CD4-positive, CD25-positive, alpha-beta regulatory T cell (primary cell): ENCODE data around the gene ELF4. TPM values are rescaled to one million over a fixed set of nuclear protein-coding genes. Genes with fewer than 3 reads are reported as not detected.

ENCODE experiments used
- ATAC-seq, 2 donors: fragments of 150-1000 bp; cut with Tn5 transposase; one replicate each; pipeline ENCODE4 v1.10.0; 2021; ENCODE audit warnings: low read depth in 2 of 2, moderate number of reproducible peaks in 2 of 2, moderate library complexity in 1 of 2
- DNase-seq, 3 donors: peaks; one replicate each; pipeline versions ENCODE4 v3.0.0 to v3.0.0-alpha.2; 2012 to 2022; ENCODE audit warnings: mixed read lengths in 1 of 3
- H3K27ac ChIP-seq: one replicate; pipeline ENCODE4 v1.7.0; 2013; ENCODE audit warnings: mild to moderate bottlenecking, low read length; ENCODE audit not compliant: insufficient read depth, poor library complexity, severe bottlenecking
- H3K27me3 ChIP-seq: one replicate; pipeline ENCODE4 v1.7.0; 2013; ENCODE audit warnings: low read length; ENCODE audit not compliant: control insufficient read depth, insufficient read depth
- H3K36me3 ChIP-seq: one replicate; pipeline ENCODE4 v1.7.0; 2013; ENCODE audit warnings: mild to moderate bottlenecking, low read length, moderate library complexity; ENCODE audit not compliant: control insufficient read depth, insufficient read depth
- H3K4me1 ChIP-seq: 2 replicates; pipeline ENCODE4 v1.7.0; 2013; ENCODE audit warnings: mild to moderate bottlenecking, low read length; ENCODE audit not compliant: insufficient read depth, control insufficient read depth, poor library complexity, severe bottlenecking
- H3K4me3 ChIP-seq: one replicate; pipeline ENCODE4 v1.7.0; 2013; ENCODE audit warnings: low read depth, mild to moderate bottlenecking, low read length, moderate library complexity
- H3K9me3 ChIP-seq, 2 experiments: 1 replicate in 1 of 2; 2 replicates in 1 of 2; pipeline ENCODE4 v1.7.0; 2013; ENCODE audit warnings: low read length in 2 of 2, mild to moderate bottlenecking in 1 of 2, moderate library complexity in 1 of 2; ENCODE audit not compliant: control insufficient read depth in 2 of 2
- H3K27ac Mint-ChIP-seq, 3 donors: one replicate each; pipeline ENCODE4 v1.8.0; 2020 to 2022; ENCODE audit warnings: mild to moderate bottlenecking in 3 of 3, mixed read lengths in 3 of 3, moderate library complexity in 2 of 3
- H3K27me3 Mint-ChIP-seq: one replicate; pipeline ENCODE4 v1.8.0; 2022; ENCODE audit warnings: mild to moderate bottlenecking, mixed read lengths
- H3K36me3 Mint-ChIP-seq: one replicate; pipeline ENCODE4 v1.8.0; 2020; ENCODE audit warnings: mixed read lengths
- H3K4me1 Mint-ChIP-seq, 4 donors: one replicate each; pipeline ENCODE4 v1.8.0; 2020 to 2022; ENCODE audit warnings: mixed read lengths in 4 of 4, mild to moderate bottlenecking in 1 of 4
- H3K4me3 Mint-ChIP-seq, 4 donors: one replicate each; pipeline ENCODE4 v1.8.0; 2020 to 2022; ENCODE audit warnings: mild to moderate bottlenecking in 4 of 4, mixed read lengths in 4 of 4, moderate library complexity in 3 of 4
- H3K9me3 Mint-ChIP-seq, 7 donors: one replicate each; pipeline ENCODE4 v1.8.0; 2020 to 2022; ENCODE audit warnings: mixed read lengths in 7 of 7, mild to moderate bottlenecking in 3 of 7, moderate library complexity in 2 of 7
- polyA plus RNA-seq, 4 donors: library from polyadenylated mRNA; unstranded; fragments of 300-500 nt; fragmentation: Illumina TruSeq; gene quantifications; one replicate each; pipeline ENCODE4 v1.2.3, GENCODE V29; 2021
- total RNA-seq: library from RNA; stranded (reverse); gene quantifications from one replicate; pipeline ENCODE4 v1.2.3, GENCODE V29; 2022

The ELF4 gene
- total and polyA plus RNA-seq, 5 donors from 2014 or later = 12.1 to 46.7 (median 15.0) TPM

- H3K4me1 Mint-ChIP-seq = no peaks in the 10 kb centered on the region
- H3K27me3 ChIP-seq = no peaks in the 10 kb centered on the region
- no peak overlapping the region for H3K27ac Mint-ChIP-seq
- H3K4me3 ChIP-seq = no peak overlapping the region
- H3K36me3 Mint-ChIP-seq = peaks cover 13% of the 10 kb centered on the region
- H3K4me1 ChIP-seq = no peaks in the 10 kb centered on the region
- peaks cover 40% of the 10 kb centered on the region for H3K36me3 ChIP-seq
- no peaks in the 10 kb centered on the region for H3K27me3 Mint-ChIP-seq
- H3K9me3 ChIP-seq = no peaks in the 10 kb centered on the region
- no peak overlapping the region for H3K4me3 Mint-ChIP-seq
- DNase-seq = no peak
- H3K27ac ChIP-seq = no peak overlapping the region
- H3K9me3 Mint-ChIP-seq = peaks cover 0 to 1% (median 0%) of the 10 kb centered on the region in 7 donors
- no peak for ATAC-seq
Measured at GRCh38 chrX:130066975-130067615, 43.2 kb downstream of the ELF4 start.

GRCh38 chrX:130060122-130061069 lies 49.9 kb downstream of the ELF4 start:
- Histone ChIP-seq H3K36me3 (peaks cover 4% of the 10 kb centered on the region), H3K4me3 (no peak overlapping the region), H3K9me3 (no peaks in the 10 kb centered on the region), H3K4me1 (peaks cover 14% of the 10 kb centered on the region), H3K27ac (no peak overlapping the region), H3K27me3 (no peaks in the 10 kb centered on the region)
- H3K27me3 Mint-ChIP-seq = no peaks in the 10 kb centered on the region
- no peak overlapping the region for H3K27ac Mint-ChIP-seq
- H3K4me3 Mint-ChIP-seq = peak overlapping the region; percentile 31 to 81 (median 78)
- H3K4me1 Mint-ChIP-seq = peaks cover 0 to 10% (median 5%) of the 10 kb centered on the region in 4 donors
- H3K9me3 Mint-ChIP-seq = no peaks in the 10 kb centered on the region
- DNase-seq (peak; percentile 69 to 75 (median 71)), ATAC-seq (peak; percentile 84 to 87)
- peaks cover 7% of the 10 kb centered on the region for H3K36me3 Mint-ChIP-seq

GRCh38 chrX:130058652-130059051 lies 51.6 kb downstream of the ELF4 start:
- H3K27ac Mint-ChIP-seq = peak overlapping the region in 1 of 3 donors; percentile 79
- Histone ChIP-seq H3K27ac (no peak overlapping the region), H3K4me3 (no peak overlapping the region), H3K36me3 (peaks cover under 1% of the 10 kb centered on the region), H3K4me1 (peaks cover 14% of the 10 kb centered on the region), H3K27me3 (no peaks in the 10 kb centered on the region), H3K9me3 (no peaks in the 10 kb centered on the region)
- peaks cover 3% of the 10 kb centered on the region for H3K36me3 Mint-ChIP-seq
- no peak for DNase-seq
- H3K4me3 Mint-ChIP-seq = peak overlapping the region in 1 of 4 donors; percentile 71
- peaks cover 0 to 10% (median 5%) of the 10 kb centered on the region in 4 donors for H3K4me1 Mint-ChIP-seq
- no peaks in the 10 kb centered on the region for H3K9me3 Mint-ChIP-seq
- no peaks in the 10 kb centered on the region for H3K27me3 Mint-ChIP-seq
- no peak for ATAC-seq

GRCh38 chrX:130057209-130057608 lies 53.1 kb downstream of the ELF4 start:
- H3K27ac Mint-ChIP-seq = no peak overlapping the region
- H3K4me1 Mint-ChIP-seq = peaks cover 0 to 10% (median 5%) of the 10 kb centered on the region in 4 donors

GRCh38 chrX:130055899-130056298 lies 54.4 kb downstream of the ELF4 start:
- peaks cover 12% of the 10 kb centered on the region for H3K36me3 ChIP-seq
- no peak overlapping the region for H3K27ac ChIP-seq
- H3K4me1 ChIP-seq = peaks cover 12% of the 10 kb centered on the region
- H3K4me3 ChIP-seq = no peak overlapping the region
- H3K36me3 Mint-ChIP-seq = peaks cover 10% of the 10 kb centered on the region
- H3K4me1 Mint-ChIP-seq = peaks cover 0 to 7% (median 5%) of the 10 kb centered on the region in 4 donors
- H3K27ac Mint-ChIP-seq = no peak overlapping the region
- no peaks in the 10 kb centered on the region for H3K27me3 Mint-ChIP-seq
- DNase-seq = no peak
- H3K4me3 Mint-ChIP-seq = no peak overlapping the region
- H3K9me3 Mint-ChIP-seq = no peaks in the 10 kb centered on the region
- H3K27me3 ChIP-seq = no peaks in the 10 kb centered on the region
- ATAC-seq = no peak
- no peaks in the 10 kb centered on the region for H3K9me3 ChIP-seq

More at GRCh38 chrX:130057209-130057608, 53.1 kb downstream of the ELF4 start:
- peaks cover 4% of the 10 kb centered on the region for H3K36me3 ChIP-seq
- ATAC-seq (no peak), DNase-seq (no peak)
- no peaks in the 10 kb centered on the region for H3K27me3 ChIP-seq
- peaks cover 14% of the 10 kb centered on the region for H3K4me1 ChIP-seq
- no peaks in the 10 kb centered on the region for H3K9me3 ChIP-seq
- no peak overlapping the region for H3K27ac ChIP-seq
- Mint-ChIP-seq H3K4me3 (no peak overlapping the region), H3K9me3 (no peaks in the 10 kb centered on the region), H3K27me3 (no peaks in the 10 kb centered on the region), H3K36me3 (peaks cover 4% of the 10 kb centered on the region)
- no peak overlapping the region for H3K4me3 ChIP-seq

- Histone ChIP-seq H3K4me1 (peaks cover 6% of the 10 kb centered on the region), H3K36me3 (peaks cover 13% of the 10 kb centered on the region), H3K9me3 (no peaks in the 10 kb centered on the region), H3K27ac (no peak overlapping the region), H3K27me3 (no peaks in the 10 kb centered on the region), H3K4me3 (no peak overlapping the region)
- peaks cover 0 to 6% (median 4%) of the 10 kb centered on the region in 4 donors for H3K4me1 Mint-ChIP-seq
- H3K4me3 Mint-ChIP-seq = no peak overlapping the region
- H3K9me3 Mint-ChIP-seq = no peaks in the 10 kb centered on the region
- H3K27me3 Mint-ChIP-seq = no peaks in the 10 kb centered on the region
- ATAC-seq = no peak
- H3K27ac Mint-ChIP-seq = no peak overlapping the region
- H3K36me3 Mint-ChIP-seq = peaks cover 10% of the 10 kb centered on the region
- no peak for DNase-seq
Measured at GRCh38 chrX:130055103-130055502, 55.2 kb downstream of the ELF4 start.

GRCh38 chrX:130053236-130053635 lies 57.1 kb downstream of the ELF4 start:
- ATAC-seq (no peak), DNase-seq (no peak)
- no peaks in the 10 kb centered on the region for H3K4me1 Mint-ChIP-seq
- no peaks in the 10 kb centered on the region for H3K27me3 Mint-ChIP-seq
- H3K9me3 ChIP-seq = no peaks in the 10 kb centered on the region
- H3K4me3 ChIP-seq = no peak overlapping the region
- no peaks in the 10 kb centered on the region for H3K4me1 ChIP-seq
- H3K36me3 ChIP-seq = peaks cover 13% of the 10 kb centered on the region
- H3K4me3 Mint-ChIP-seq = no peak overlapping the region
- no peak overlapping the region for H3K27ac Mint-ChIP-seq
- H3K9me3 Mint-ChIP-seq = no peaks in the 10 kb centered on the region
- H3K27ac ChIP-seq = no peak overlapping the region
- no peaks in the 10 kb centered on the region for H3K27me3 ChIP-seq
- peaks cover 10% of the 10 kb centered on the region for H3K36me3 Mint-ChIP-seq
